GM18526 (cell line): Measurements from ENCODE around the gene CFAP299.

Experiments used
- POLR2A ChIP-seq: IDR thresholded peaks from 3 replicates; pipeline ENCODE4 v1.6.1; 2011; ENCODE audit not compliant: insufficient read length; ENCODE audit errors: extremely low read depth

The CFAP299 gene

DNA sequence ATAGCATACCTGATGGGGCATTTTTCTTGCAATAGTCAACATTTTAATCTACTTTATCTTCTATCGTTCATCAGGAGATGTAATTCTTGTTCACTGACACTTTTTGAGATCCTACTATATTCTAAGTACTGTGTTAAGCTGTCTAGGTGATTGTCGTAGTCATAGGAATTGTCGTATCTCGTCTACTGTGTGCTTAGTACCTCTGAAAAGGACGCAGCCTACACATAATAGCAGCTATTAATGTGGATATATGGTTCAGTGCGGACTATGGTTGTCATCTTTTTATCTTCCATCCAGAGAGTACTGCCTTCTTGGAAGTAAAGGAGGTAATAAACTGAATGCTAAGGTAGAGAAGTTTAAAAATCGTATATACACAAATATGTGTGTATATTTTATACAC, 21.9 kb upstream of the CFAP299 start:
- TF ChIP-seq POLR2A: no peak

DNA sequence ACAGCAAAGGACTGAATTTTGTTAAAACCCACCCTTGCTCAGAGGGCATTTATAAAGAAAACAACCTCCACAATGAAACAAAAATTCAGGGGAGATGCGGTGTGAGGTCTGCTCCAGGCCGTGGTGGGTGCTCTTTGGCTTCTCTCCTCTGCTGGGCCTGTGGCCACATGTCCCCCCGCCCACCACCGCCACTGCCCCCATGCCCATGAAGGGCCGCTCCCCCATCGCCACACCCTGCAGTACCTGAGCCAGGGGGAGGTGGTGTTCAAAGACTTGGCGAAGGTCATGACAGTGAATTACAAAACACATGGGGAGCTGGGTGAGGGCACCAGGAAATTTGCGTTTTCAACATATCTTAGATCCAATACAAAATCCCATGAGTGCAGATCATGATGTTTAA, 14.2 kb upstream of the CFAP299 start:
- no peak for TF ChIP-seq POLR2A

DNA sequence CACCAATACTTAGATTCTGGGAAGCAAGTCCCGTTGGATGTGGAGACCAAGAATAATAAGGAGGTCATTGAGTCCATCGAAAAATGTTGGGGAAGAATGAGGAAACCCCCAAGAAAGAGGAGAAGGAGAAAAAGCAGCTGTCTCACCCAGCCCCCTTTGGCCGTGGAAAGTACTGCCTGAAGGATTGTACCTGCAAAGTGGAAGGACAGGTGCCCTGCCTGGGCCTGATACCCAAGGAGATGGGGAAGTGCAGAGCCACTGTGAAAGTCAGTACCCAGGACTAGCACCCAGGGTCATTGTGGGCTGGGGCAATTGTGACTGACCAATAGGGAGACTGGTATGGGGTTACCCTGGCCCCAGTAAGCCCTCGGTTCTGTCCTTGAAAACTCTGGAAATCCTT, 13.8 kb upstream of the CFAP299 start:
- TF ChIP-seq POLR2A: no peak

DNA sequence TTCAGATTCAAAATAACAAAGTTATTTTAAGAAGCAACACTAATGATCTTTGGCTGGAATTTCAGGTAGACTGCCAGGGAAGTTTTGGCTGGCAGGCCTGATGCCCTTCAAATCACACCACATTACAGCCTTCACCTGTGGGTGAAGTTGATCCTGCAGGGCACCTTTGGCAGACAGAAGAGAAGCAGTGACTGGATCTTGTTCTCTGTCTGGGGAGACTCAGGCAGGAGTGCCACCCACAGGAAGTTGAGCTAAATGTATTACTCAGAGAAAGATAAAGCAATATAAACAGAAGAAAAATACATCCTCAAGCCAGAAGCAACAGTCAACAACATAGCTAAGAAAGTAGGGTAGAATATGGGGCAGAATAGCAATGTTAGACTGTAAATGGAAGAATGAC, 12.8 kb upstream of the CFAP299 start:
- TF ChIP-seq POLR2A: no peak

DNA sequence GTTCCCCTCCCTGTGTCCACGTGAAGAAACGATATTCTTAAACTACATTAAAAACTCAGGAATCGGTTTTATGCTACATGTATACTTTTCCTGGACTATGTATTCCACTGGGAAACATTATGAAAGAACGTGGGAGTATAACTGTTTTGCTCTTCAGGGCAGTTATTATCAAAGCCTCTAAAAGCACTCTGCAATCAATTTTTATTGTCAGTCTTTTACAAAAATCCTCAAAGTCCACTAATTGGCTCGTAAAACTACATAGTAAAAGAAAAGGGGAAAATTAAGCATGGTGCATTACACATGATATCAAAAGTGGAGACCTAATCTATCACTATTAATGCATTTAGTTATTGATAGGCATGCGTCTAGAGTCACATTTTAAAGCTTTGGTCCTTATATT, 11.4 kb upstream of the CFAP299 start:
- no peak for TF ChIP-seq POLR2A

DNA sequence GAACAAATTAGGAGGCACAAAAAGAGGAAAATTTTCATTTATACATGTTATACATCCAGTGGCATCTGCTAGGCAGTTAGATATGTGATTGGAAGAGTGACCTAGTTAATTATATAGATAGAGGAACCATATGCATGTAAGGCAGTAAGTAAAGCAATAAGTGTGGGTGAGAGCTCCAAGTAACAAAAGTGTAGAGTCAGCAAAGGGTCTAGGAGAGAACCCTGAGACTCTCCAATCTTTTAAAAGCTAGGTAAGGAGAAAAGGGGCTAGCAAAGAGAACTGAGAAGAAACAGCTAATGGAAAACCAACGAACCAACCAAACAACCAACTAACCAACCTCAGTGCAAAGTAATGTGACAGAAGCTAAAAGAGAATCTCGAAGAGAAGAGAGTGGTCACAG, 3.8 kb upstream of the CFAP299 start:
- no peak for TF ChIP-seq POLR2A

DNA sequence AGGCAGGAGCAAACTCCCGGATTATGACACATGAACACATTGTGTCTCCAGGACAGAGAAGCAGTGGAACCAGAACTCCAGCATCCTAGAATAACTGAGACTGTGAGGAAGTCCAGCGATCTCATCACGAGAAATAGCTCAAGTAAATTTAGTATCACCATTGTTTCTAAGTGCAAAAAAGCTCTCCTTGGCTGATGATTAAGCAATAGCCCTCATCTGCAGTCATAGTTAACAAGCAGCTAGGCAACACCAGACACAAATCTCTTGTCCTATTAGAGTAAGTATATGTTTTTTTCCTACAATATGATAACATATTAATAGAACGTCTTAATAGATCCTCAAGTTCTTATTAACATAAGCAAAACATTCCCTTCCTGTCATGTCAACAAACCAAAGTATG, 2.4 kb upstream of the CFAP299 start:
- TF ChIP-seq POLR2A: no peak

DNA sequence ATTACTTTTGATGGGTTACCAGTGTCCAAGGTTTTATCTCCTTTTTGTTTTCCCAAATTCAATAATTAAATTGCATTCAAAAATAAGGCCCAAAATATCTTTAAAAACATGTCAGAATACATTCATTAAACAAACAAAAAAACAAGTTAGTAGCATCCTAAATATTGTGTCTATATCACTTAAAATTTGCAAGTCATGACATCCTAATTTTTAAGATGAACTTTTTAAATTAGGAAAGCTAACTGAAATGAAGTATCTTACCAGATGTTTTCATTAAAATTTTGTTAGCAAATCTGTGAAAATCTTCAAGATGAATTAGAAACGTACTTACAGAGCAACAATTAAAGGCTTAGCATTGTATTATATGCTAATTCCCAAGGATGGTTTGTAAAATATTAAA, 962 bp upstream of the CFAP299 start:
- TF ChIP-seq POLR2A: no peak

DNA sequence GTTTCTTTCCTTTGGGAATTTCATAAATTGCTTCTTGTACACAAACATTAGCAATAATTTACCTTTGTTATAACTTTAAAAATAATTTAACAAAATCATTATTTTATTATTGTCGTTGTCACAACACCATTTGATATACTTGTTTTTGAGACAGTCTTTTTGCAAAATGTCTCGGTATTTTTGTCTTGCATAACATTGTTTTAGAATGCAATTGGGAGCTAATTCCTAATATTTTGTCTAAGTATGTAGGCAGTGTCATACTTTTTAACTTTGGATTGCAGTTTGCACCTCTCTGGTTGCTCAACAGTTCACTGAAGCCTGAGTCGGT, 340 bp upstream of the CFAP299 start:
- no peak for TF ChIP-seq POLR2A

DNA sequence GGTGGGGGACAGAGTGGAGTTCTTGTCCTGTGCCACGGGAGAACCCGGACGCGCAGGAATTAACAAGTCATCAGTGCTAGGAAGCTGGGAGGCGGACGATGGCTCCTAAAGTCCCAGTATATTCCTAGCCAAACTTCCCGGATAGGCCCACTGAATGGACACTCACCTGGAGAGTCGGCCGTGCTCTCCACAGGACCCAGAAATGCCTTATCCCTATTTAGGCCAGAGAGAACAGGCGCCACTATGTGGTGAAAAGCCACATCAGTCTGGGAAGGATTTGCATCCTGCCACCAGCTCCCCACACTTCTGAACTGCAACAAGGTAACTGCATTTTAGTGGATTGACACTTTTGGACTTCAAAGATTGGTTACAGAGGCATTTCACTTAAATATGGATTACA, 1.1 kb downstream of the CFAP299 start:
- no peak for TF ChIP-seq POLR2A

DNA sequence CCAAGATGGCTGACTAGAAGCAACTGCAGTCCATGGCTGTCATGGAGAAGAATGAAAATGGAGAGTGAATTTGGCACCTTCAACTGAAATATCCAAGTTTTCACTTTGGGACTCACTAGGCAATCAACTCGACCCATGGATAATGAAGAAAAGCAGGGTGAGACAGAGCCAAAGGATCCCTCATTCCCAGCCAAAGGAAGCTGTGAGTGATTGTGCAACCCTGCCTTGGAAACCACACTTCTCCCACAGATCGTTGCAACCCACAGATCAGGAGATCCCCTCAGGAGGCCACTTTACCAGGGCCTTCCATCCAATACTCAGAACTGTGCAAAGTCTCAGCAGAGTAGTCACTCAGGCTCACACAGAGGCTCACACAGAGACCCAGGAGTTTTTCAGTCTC, 4.5 kb downstream of the CFAP299 start:
- no peak for TF ChIP-seq POLR2A

DNA sequence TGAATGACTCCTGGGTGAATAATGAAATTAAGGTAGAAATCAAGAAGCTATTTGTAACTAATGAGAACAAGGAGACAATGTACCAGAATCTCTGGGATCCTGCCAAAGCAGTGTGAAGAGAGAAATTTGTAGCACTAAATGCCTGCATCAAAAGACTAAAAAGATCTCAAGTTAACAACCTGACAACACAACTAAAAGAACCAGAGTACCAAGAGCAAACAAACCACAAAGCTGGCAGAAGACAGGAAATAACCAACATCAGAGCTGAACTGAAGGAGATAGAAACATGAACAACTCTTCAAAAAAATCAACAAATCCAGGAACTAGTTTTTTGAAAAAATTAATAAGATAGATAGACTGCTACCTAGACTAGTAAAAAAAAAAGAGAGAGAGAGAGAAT, 8.4 kb downstream of the CFAP299 start:
- TF ChIP-seq POLR2A: no peak

DNA sequence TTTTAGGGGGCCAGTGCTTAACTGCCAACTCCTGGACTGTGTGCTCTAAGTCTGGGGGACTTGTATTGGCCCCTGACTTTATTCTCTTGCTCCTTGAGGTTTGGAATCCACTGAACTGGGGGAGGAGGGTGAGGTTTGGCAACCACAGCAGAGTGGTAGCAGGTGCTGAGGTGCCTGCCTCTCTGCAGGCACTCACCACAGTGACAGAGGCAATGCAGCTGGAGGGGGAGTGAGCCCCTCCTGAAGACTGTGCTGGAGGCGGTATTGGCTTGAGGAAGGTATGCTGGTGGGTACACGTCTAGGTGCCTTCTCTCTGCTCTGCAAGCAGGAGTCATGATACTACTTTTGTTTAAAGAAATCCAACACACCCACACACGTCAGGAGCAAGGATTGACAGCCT, 24.6 kb downstream of the CFAP299 start:
- no peak for TF ChIP-seq POLR2A

DNA sequence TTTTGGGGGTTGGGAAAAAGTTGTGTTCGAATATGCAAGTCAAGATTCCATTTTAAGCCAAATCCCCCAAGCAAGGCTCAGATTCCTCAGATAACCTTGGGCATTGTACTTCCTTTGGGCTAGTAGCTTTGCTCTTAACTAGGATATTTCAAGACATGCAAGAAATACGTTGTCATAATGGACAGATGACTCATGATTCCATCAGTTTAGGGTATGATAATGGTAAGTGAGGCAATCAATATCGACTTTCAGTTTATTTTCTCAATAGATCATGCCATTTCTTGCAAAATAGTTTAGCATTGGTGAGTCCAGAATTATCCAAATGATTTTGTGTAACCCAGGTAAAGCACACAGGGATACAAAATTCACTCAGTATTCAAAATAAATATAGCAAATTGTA, 25.4 kb downstream of the CFAP299 start:
- no peak for TF ChIP-seq POLR2A

DNA sequence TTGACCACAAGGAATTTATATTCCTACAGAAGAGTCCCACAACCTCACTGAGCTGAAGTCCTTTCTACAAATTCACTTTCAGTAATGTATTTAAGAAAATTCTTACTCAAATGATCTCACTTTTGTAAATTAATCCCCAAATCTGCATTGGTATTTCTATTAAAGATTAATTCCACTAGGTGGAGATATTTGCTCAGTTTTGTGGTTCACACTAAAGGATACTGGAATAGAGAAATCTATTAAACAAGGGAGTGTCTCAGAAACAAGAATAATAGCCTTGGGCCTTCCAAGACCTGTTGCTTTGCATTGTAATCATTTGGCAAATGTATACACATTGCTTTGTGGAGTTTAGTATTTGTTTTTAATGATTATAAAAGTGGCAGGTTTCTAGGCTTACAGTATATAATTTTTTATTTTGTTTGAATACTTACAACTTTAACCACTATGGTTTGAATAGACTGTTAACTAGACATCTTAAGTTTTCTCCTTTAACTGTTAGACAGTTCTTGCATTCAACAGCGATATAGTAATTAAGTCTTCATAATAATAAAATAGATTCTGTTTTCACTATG, 25.9 kb downstream of the CFAP299 start:
- no peak for TF ChIP-seq POLR2A

DNA sequence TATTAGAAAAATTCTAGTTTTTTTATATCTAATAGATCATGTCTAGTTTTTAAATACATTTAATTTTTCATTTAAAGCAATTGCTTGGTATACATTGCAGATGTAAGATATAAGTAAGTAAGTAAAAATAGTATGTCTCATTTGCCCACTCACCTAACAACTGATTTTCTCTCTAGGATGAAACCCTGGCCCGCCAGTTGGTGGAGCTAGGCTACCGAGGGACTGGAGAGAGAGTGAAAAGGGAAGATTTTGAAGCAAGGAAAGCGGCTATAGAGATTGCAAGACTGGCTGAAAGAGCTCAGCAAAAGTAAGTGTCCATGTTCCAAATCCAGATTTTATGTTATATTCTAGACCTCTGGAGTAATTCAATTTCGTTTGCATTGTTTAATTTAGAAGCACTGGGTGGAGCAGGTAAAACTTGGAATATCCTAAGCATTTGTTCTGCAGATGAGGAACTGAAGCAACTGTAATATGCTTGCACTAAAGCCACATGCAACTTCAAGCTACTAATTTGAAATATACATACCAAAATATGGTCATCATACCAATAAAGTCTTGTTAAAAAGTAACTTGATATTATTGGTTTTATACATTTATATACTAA, 27.1 kb downstream of the CFAP299 start:
- TF ChIP-seq POLR2A: no peak

DNA sequence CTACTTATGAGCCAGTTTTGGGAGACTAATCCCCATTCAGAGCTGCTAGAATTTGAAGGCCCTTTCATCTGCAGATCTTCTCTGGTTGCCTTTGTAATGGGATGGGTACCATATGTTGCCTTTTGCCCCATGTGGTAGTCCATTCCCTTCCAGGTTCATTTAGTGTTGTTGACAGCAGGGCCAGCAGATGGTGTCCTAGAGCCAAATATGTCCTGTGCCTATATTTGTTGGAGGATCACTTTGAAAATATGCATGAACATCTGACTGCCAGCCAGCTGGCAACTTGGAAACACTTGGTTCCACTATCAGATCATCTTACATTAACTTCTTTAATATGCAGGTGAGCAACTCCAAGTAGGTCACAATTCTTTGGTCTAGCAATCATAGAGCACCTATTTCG, 30.4 kb downstream of the CFAP299 start:
- TF ChIP-seq POLR2A: no peak
